ENCODE results near the gene GPATCH2L. TPM values are rescaled to one million over a fixed set of nuclear protein-coding genes. Genes with fewer than 3 reads are reported as not detected.

Gene GPATCH2L
- total RNA-seq, 4 donors from 2014 or later, result 40.8 to 170 (median 84.8) TPM

- WGBS, 2 donors, result 81 to 85% methylated on average over 8 of the region's 8 CpGs
- Histone ChIP-seq H3K27ac (no peak overlapping the region), H3K9me3 (no peaks in the 10 kb centered on the region), H3K36me3 (peaks cover 18 to 23% of the 10 kb centered on the region in 2 donors), H3K4me3 (replicated peaks in 1 of 3) (no peak overlapping the region), H3K4me1 (no peaks in the 10 kb centered on the region), H3K27me3 (no peaks in the 10 kb centered on the region)
- DNase-seq, result no peak
- intact Hi-C loops (cut with DNase I), result no loop called here
- TF ChIP-seq, protein P1, sequence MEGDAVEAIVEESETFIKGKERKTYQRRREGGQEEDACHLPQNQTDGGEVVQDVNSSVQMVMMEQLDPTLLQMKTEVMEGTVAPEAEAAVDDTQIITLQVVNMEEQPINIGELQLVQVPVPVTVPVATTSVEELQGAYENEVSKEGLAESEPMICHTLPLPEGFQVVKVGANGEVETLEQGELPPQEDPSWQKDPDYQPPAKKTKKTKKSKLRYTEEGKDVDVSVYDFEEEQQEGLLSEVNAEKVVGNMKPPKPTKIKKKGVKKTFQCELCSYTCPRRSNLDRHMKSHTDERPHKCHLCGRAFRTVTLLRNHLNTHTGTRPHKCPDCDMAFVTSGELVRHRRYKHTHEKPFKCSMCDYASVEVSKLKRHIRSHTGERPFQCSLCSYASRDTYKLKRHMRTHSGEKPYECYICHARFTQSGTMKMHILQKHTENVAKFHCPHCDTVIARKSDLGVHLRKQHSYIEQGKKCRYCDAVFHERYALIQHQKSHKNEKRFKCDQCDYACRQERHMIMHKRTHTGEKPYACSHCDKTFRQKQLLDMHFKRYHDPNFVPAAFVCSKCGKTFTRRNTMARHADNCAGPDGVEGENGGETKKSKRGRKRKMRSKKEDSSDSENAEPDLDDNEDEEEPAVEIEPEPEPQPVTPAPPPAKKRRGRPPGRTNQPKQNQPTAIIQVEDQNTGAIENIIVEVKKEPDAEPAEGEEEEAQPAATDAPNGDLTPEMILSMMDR (IDR thresholded peaks at IDR 0.05), result no peak
- no peak for TF ChIP-seq POLR2A (IDR thresholded peaks at IDR 0.05)
Observed at GRCh38 chr14:76163668-76164363, 12.1 kb downstream of the GPATCH2L start.

GRCh38 chr14:76168531-76168930 is 16.8 kb downstream of the GPATCH2L start:
- no peak for TF ChIP-seq POLR2A (IDR thresholded peaks at IDR 0.05)
- TF ChIP-seq, protein P1 (IDR thresholded peaks at IDR 0.05), result no peak
- 80 to 83% methylated on average over 3 of the region's 3 CpGs for WGBS, 2 donors
- no peak overlapping the region for H3K4me3 ChIP-seq (replicated peaks in 1 of 3)
- no peak overlapping the region for H3K27ac ChIP-seq
- no peak for DNase-seq
- no peaks in the 10 kb centered on the region for H3K27me3 ChIP-seq
- H3K36me3 ChIP-seq, result peaks cover 11 to 16% of the 10 kb centered on the region in 2 donors
- H3K4me1 ChIP-seq, result no peaks in the 10 kb centered on the region
- no peaks in the 10 kb centered on the region for H3K9me3 ChIP-seq
- intact Hi-C loops (cut with DNase I), result no loop called here

- H3K27me3 ChIP-seq, result no peaks in the 10 kb centered on the region
- H3K4me1 ChIP-seq, result no peaks in the 10 kb centered on the region
- TF ChIP-seq, protein P1 (IDR thresholded peaks at IDR 0.05), result no peak
- TF ChIP-seq POLR2A (IDR thresholded peaks at IDR 0.05), result no peak
- intact Hi-C loops (cut with DNase I), result no loop called here
- no peaks in the 10 kb centered on the region for H3K9me3 ChIP-seq
- 85 to 86% methylated on average over 3 of the region's 3 CpGs for WGBS, 2 donors
- peaks cover 11 to 16% of the 10 kb centered on the region in 2 donors for H3K36me3 ChIP-seq
- H3K27ac ChIP-seq, result no peak overlapping the region
- no peak overlapping the region for H3K4me3 ChIP-seq (replicated peaks in 1 of 3)
- no peak for DNase-seq
Observed at GRCh38 chr14:76169776-76170175, 18.1 kb downstream of the GPATCH2L start.

DNA sequence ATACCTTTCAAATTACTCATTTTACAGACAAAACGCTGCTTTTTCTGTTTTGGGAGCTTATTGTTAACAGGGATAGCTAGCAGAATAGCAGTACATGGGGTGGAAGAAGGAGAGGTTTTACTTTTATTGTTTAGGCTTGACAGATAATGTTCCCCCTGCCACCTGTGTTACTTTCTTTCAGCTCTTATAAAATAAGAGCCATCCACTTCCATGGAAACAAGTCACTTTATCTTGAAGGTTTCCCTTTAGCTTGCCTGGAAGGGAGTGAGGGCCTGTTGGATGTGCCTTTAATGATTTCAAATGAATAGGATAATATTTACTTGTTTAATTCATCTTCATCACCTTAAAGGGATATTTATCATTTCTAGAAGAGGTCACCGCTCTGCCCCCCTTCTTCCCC is 23.3 kb downstream of the GPATCH2L start:
- no peak for TF ChIP-seq POLR2A (IDR thresholded peaks at IDR 0.05)
- TF ChIP-seq, protein P1 (IDR thresholded peaks at IDR 0.05), result no peak
- H3K27me3 ChIP-seq, result no peaks in the 10 kb centered on the region
- no peak overlapping the region for H3K27ac ChIP-seq
- H3K36me3 ChIP-seq, result peaks cover 8 to 22% of the 10 kb centered on the region in 2 donors
- WGBS, 2 donors, result 96% methylated on average over 2 of the region's 2 CpGs
- H3K4me1 ChIP-seq, result no peaks in the 10 kb centered on the region
- no peaks in the 10 kb centered on the region for H3K9me3 ChIP-seq
- intact Hi-C loops (cut with DNase I), result no loop called here
- no peak overlapping the region for H3K4me3 ChIP-seq (replicated peaks in 1 of 3)
- DNase-seq, result no peak

GRCh38 chr14:76175942-76176341 is 24.2 kb downstream of the GPATCH2L start:
- no peak overlapping the region for H3K27ac ChIP-seq
- H3K36me3 ChIP-seq, result peaks cover 8 to 27% of the 10 kb centered on the region in 2 donors

More at GRCh38 chr14:76175942-76176341, 24.2 kb downstream of the GPATCH2L start:
- intact Hi-C loops (cut with DNase I), result no loop called here
- no peak for DNase-seq
- 95 to 97% methylated on average over 3 of the region's 3 CpGs for WGBS, 2 donors
- Histone ChIP-seq H3K9me3 (no peaks in the 10 kb centered on the region), H3K4me3 (replicated peaks in 1 of 3) (no peak overlapping the region), H3K4me1 (no peaks in the 10 kb centered on the region), H3K27me3 (no peaks in the 10 kb centered on the region)
- TF ChIP-seq, protein P1 (IDR thresholded peaks at IDR 0.05), result no peak
- TF ChIP-seq POLR2A (IDR thresholded peaks at IDR 0.05), result no peak

All from thyroid gland (tissue), 4 donors.